GM13976 (cell line): ENCODE data around the gene WNT6.

ENCODE experiments used
- DNase-seq: peaks from one replicate; pipeline ENCODE4 v3.0.0; 2012; ENCODE audit warnings: low spot score
- in situ Hi-C: fragments of 300-500 bp; cut with MboI; formaldehyde crosslinking; loops from one replicate; pipeline ENCODE4 v1.12.0; 2022; ENCODE audit warnings: low sequenced_read_pairs, mixed read lengths, inconsistent platforms; ENCODE audit not compliant: unreplicated experiment
- TF ChIP-seq, protein P1 (sequence below): IDR thresholded peaks from 2 replicates; pipeline ENCODE4 v1.5.1; 2012; ENCODE audit warnings: borderline replicate concordance, mild to moderate bottlenecking; ENCODE audit not compliant: insufficient read depth; ENCODE audit errors: extremely low read depth, missing control alignments, control extremely low read depth

WNT6 gene

DNA sequence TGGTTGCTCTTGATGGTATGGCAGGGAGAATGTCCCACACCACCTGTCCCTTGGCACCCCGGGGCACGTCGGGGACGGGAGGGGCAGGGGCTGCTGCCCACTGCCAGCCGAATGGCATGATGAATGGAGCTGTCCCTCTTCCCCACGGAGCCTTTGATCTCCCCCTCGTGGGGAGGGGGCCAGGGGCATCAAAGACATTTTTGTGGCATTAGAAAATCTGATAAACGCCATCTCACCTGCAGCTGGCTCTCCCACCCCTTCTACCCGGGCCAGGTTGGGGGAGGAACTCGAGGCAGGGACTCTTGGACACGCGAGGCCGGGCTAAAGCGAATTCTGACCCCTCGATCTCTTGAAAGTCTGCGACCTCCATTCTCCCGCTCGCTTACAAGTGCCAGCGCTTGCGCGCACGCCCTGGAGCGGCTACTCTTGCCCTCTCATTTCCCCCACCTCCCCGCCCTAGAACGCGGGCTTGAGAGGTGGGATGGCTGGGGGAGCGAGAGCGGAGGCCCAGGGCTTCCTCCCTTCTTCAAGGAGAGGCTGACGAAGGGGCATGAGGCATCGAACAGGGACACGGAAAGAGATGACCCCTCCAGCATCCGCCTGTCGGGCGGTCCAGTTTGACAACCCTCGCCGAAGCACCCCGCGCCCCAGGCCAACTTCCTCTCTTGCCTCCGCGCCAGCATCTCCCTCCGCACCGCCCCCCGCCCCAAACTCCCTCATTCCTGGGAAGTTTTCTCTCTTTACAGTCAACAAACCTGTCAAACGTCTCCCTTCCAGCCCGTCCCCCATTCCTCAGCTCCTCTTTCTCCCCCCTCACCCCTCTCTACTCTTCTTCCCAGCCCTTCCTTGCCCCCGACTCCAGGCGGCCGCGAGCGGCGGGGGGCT, 692 bp upstream of the WNT6 start:
- DNase-seq, result no peak
- TF ChIP-seq, protein P1, sequence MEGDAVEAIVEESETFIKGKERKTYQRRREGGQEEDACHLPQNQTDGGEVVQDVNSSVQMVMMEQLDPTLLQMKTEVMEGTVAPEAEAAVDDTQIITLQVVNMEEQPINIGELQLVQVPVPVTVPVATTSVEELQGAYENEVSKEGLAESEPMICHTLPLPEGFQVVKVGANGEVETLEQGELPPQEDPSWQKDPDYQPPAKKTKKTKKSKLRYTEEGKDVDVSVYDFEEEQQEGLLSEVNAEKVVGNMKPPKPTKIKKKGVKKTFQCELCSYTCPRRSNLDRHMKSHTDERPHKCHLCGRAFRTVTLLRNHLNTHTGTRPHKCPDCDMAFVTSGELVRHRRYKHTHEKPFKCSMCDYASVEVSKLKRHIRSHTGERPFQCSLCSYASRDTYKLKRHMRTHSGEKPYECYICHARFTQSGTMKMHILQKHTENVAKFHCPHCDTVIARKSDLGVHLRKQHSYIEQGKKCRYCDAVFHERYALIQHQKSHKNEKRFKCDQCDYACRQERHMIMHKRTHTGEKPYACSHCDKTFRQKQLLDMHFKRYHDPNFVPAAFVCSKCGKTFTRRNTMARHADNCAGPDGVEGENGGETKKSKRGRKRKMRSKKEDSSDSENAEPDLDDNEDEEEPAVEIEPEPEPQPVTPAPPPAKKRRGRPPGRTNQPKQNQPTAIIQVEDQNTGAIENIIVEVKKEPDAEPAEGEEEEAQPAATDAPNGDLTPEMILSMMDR, result no peak
- in situ Hi-C loops, result loop anchor here (10.0 kb wide), 1 partner anchor 126 kb away; the partner anchor contains the start of gene FEV

- in situ Hi-C loops, result loop anchor here (10.0 kb wide), 1 partner anchor 125 kb away; the partner anchor contains the start of gene FEV
- TF ChIP-seq, protein P1, result no peak
- DNase-seq, result no peak
Measured at GRCh38 chr2:218859988-218860831, 605 bp downstream of the WNT6 start.

DNA sequence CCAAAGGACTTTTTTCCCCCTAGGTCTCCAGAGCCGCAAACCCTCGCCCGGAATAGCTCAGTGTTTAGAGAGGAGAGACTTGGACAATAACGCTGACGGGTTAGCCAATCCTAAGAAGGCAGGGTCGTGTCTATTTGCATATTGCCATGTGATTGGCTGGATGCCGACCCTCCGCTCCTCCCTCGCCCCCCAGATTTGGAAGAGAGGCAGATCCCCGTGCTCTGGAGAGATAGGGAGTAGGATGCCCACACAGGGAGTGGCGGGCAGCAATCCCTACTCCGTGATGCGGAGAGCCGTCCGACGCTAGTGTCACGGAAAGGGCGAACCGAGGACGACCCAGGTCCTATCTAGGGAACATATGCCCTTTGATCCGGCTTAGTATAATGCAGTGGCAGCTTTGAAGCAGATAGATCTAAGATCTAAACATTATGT, 1.4 kb downstream of the WNT6 start:
- no peak for DNase-seq
- TF ChIP-seq, protein P1, result no peak
- in situ Hi-C loops, result no loop called here

DNA sequence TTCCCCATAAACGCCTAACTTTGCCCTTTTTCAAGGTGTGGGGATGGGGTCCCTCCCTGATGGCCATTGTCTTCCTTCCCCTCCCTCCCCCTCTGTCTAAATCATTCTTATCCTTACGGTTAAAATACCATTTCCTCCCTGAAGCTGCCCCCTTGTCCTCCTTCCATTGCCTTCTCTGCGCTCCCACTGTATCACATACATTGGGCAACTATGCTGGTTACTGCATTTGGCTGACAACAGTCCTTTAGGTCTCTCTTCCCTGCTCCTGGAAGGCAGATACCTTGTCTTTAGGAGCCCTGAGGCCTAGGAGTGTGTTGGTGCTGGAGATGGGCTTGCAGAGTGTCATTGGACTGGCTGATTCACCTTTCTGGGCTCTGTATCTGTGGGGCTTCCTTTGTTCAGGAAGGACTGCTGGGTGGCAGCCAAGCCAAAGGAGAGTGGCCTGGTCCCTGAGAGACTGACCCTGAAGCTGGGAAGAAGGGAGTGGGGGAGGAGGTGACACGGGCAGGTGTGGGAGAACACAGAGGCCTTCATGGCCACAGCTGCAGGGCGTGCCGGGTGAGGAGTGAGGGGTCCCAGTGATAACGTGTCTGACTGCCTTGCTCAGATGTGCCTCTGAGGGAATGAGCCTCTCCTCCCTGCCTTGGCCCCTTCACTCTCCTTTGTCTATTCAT, 2.2 kb downstream of the WNT6 start:
- in situ Hi-C loops, result no loop called here
- TF ChIP-seq, protein P1, result no peak
- no peak for DNase-seq

GRCh38 chr2:218863021-218863520, 3.5 kb downstream of the WNT6 start:
- in situ Hi-C loops, result no loop called here
- TF ChIP-seq, protein P1, result no peak
- DNase-seq, result no peak

DNA sequence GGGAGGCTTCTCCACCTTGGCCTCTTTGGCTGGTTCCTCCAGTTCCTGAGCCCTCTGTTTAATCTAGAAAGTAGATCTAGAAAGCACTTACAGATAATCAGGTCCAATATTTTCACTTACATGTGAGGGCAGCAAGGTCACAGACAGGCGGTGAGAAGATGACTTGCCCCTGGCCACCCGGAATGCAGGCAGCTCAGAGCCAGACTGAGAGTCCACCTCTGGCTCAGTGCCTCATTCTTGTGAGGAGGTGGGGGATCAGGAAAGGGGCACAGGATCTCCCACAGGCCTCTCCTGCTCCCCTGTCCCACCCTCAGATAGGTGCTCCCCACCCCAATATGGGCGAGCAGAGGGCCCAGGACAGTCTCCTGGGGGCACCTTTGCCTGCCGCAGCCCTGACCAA, 5.8 kb downstream of the WNT6 start:
- in situ Hi-C loops, result no loop called here
- TF ChIP-seq, protein P1, result no peak
- DNase-seq, result no peak
